Gastrocnemius medialis (tissue), 4 donors: Measurements from ENCODE around the gene NDC80.

Source experiments
- POLR2A ChIP-seq, 2 donors: fragments of 450-650 bp; IDR thresholded peaks; one replicate each; pipeline ENCODE4 v1.6.1; 2017; ENCODE audit warnings: antibody characterized with exemption in 2 of 2, mild to moderate bottlenecking in 2 of 2, moderate library complexity in 2 of 2
- TF ChIP-seq, protein P1 (sequence below), 5 experiments: fragments of 450-650 bp in 3 of 5; fragments of 200-600 bp in 2 of 5; sonication (generic) in 2 of 5; IDR thresholded peaks in 4 of 5; conservative IDR thresholded peaks in 1 of 5; 1 replicate in 4 of 5; 2 replicates in 1 of 5; pipeline ENCODE4 v1.5.1; 2016 to 2019; ENCODE audit warnings: antibody characterized with exemption in 5 of 5, mild to moderate bottlenecking in 3 of 5, moderate library complexity in 3 of 5

DNA sequence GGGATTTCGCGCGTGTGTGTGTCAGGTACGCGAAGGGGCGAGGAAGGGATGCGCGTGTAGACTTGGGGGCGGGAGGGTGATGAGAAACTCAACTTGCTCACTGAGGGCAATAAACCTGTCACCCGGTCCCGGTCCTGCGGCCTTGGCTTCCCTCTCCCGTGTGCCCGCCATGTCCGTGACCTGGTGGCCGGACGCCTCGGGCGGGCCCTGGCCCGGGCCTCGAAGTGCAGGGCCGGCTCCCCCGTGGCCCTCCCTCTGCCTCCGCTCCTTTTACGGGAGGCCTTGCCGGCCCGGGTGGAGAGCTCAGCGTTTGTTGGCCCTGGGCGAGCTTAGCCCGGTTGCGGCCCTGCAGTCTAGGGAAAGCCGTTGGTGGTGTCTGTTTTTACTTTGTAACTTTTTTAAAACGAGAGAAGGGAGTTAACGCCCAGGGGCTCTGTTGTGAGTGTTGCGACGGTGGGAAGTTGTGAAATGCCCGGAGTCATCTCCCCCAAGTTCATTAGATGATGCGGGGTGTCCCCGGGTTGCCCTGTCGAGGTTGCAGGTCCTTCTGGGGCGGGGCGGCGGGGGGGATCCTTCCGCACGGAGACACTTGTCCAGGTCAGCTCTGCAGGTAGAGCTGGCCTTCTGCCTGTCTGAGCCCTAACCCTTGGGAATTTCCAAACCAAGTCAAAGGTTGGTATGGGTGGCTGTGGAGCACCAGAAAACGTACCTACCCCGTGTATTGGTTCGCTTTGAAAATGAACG, 85.1 kb downstream of the NDC80 start:
- TF ChIP-seq, protein P1, sequence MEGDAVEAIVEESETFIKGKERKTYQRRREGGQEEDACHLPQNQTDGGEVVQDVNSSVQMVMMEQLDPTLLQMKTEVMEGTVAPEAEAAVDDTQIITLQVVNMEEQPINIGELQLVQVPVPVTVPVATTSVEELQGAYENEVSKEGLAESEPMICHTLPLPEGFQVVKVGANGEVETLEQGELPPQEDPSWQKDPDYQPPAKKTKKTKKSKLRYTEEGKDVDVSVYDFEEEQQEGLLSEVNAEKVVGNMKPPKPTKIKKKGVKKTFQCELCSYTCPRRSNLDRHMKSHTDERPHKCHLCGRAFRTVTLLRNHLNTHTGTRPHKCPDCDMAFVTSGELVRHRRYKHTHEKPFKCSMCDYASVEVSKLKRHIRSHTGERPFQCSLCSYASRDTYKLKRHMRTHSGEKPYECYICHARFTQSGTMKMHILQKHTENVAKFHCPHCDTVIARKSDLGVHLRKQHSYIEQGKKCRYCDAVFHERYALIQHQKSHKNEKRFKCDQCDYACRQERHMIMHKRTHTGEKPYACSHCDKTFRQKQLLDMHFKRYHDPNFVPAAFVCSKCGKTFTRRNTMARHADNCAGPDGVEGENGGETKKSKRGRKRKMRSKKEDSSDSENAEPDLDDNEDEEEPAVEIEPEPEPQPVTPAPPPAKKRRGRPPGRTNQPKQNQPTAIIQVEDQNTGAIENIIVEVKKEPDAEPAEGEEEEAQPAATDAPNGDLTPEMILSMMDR (IDR thresholded peaks at IDR 0.05 in 4 of 5, conservative IDR thresholded peaks at IDR 0.05 in 1 of 5) = no peak
- TF ChIP-seq POLR2A (IDR thresholded peaks at IDR 0.05) = no peak
